RPMI8226 (cell line): ENCODE data around the gene KRTAP25-1.

ENCODE experiments used
- DNase-seq: peaks from one replicate; pipeline ENCODE4 v3.0.0-alpha.2; 2015

The KRTAP25-1 gene

GRCh38 chr21:30245061-30245460, 44.3 kb downstream of the KRTAP25-1 start:
- DNase-seq = no peak

GRCh38 chr21:30243691-30244090, 45.6 kb downstream of the KRTAP25-1 start:
- DNase-seq = no peak

GRCh38 chr21:30240661-30241060, 48.7 kb downstream of the KRTAP25-1 start:
- DNase-seq = no peak
